Measurements from ENCODE around the gene NEXN. TPM values are rescaled to one million over a fixed set of nuclear protein-coding genes. Genes with fewer than 3 reads are reported as not detected.

Gene NEXN
- total and polyA plus RNA-seq, 7 donors, result 31.6 to 541 (median 321) TPM

DNA sequence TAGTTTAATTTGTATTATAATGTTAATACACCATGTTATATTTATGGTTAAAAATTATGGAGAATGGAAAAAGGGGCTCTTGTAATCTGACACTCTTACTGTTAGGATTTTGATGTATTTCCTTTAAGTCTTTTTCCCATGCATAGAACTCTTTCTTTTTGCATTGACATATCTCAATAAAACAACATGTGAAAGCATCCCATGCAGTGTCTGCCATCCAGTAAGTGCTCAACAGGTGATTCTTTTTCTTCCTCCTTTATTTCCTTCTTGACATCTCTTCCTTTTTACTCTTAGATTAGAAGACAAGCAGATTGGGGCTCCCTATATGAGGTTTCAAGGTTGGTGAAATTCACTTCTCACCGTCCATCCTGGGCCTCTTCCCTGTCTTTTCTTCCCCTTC lies 2.8 kb downstream of the NEXN start:
- H3K36me3 ChIP-seq (ENCODE audit: insufficient read depth in 1 of 2, low read depth in 1 of 2), result peaks cover 0 to 41% of the 10 kb centered on the region in 2 donors
- ATAC-seq (no peak), DNase-seq (no peak)
- peak overlapping the region; percentile 100 for H3K27ac ChIP-seq
- intact Hi-C loops (cut with DNase I), result no loop called here
- H3K4me3 ChIP-seq, result peak overlapping the region; percentile 88
- 32 to 64% (median 49%) methylated on average over 1 of the region's 1 CpG for WGBS, 3 donors
- H3K27me3 ChIP-seq (ENCODE audit: insufficient read depth in 3 of 3, low read length in 2 of 3), result no peaks in the 10 kb centered on the region
- peaks cover 27% of the 10 kb centered on the region for H3K4me1 ChIP-seq
- H3K9me3 ChIP-seq, result no peaks in the 10 kb centered on the region
- TF ChIP-seq, protein P1, sequence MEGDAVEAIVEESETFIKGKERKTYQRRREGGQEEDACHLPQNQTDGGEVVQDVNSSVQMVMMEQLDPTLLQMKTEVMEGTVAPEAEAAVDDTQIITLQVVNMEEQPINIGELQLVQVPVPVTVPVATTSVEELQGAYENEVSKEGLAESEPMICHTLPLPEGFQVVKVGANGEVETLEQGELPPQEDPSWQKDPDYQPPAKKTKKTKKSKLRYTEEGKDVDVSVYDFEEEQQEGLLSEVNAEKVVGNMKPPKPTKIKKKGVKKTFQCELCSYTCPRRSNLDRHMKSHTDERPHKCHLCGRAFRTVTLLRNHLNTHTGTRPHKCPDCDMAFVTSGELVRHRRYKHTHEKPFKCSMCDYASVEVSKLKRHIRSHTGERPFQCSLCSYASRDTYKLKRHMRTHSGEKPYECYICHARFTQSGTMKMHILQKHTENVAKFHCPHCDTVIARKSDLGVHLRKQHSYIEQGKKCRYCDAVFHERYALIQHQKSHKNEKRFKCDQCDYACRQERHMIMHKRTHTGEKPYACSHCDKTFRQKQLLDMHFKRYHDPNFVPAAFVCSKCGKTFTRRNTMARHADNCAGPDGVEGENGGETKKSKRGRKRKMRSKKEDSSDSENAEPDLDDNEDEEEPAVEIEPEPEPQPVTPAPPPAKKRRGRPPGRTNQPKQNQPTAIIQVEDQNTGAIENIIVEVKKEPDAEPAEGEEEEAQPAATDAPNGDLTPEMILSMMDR (IDR thresholded peaks at IDR 0.05), result no peak

DNA sequence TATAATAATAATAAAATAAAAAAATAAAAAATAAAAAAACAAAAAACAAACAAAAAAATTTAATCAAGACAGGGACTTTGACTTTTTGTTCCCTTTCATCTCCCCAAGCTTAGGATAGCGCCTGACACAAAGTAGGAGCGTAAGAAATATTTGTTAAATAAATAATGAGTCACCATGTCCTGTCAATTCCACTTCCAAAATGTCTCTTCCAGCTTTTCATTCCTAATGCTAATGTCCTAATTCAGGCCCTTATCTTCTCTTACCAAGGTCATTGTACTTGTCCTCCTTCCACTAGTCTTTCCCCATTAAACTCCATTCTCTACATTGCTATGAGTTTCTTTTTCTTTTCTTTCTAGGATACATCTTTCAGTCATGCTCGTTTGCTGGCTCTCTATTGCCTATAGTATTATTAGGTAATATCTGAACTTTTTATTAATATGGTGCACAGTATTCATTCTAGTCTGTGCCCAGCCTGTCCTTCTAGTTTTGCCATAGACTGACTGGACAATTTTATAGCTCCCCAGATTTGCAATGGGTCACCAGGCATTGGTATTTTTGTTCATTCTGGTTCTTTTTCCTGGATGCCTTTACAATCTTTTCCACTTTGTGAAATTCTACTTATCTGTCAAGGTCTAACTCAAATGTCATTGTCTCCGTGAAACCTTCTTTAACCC lies 11.4 kb downstream of the NEXN start:
- TF ChIP-seq, protein P1 (IDR thresholded peaks at IDR 0.05), result no peak
- peaks cover 44% of the 10 kb centered on the region for H3K4me1 ChIP-seq
- peak overlapping the region; percentile 81 for H3K27ac ChIP-seq

DNA sequence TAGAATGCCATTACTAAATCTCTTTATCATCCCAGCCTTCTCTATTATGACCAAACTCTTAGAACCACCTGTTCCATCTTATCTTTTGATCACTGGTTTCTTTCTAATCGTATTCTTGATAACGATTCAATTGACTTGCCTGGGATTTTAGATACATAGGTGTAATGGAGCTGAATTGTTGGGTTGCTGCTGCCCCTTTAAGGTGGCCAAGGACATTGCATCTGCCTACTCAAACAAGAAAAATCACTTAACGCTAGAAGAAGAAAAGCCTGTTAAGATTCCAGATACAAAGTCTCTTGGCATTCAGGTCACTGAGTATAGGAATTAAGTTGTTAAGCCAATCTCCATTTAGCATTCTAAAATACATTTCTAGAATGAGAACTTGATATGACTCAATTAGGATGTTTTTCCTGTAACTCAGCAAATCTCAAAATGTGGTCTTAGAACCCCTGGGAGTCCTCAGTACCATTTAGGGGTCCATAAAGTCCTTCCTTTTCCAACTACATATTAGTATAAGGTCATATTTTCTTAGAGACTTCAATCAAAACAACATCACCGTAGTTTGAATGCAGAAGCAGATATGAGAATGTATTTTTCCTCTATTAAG lies 12.4 kb downstream of the NEXN start:
- no peaks in the 10 kb centered on the region for H3K27me3 ChIP-seq (ENCODE audit: insufficient read depth in 3 of 3, low read length in 2 of 3)
- WGBS, 3 donors, result 7 to 19% (median 14%) methylated on average over 4 of the region's 4 CpGs
- H3K27ac ChIP-seq, result peak overlapping the region; percentile 81
- intact Hi-C loops (cut with DNase I), result loop anchor here (2.0 to 5.0 kb wide), 2 partner anchors 73 to 76 kb away; no protein-coding TSS in a partner anchor
- peaks cover 0 to 16% of the 10 kb centered on the region in 2 donors for H3K36me3 ChIP-seq (ENCODE audit: insufficient read depth in 1 of 2, low read depth in 1 of 2)
- TF ChIP-seq, protein P1 (IDR thresholded peaks at IDR 0.05), result peak; percentile 62
- peaks cover 50% of the 10 kb centered on the region for H3K4me1 ChIP-seq
- ATAC-seq (peak; percentile 54 to 68 (median 64)), DNase-seq (no peak)
- H3K9me3 ChIP-seq, result no peaks in the 10 kb centered on the region
- H3K4me3 ChIP-seq, result peak overlapping the region; percentile 51

More for the DNA sequence above, 11.4 kb downstream of the NEXN start:
- DNase-seq (no peak), ATAC-seq (peak; percentile 51 to 76 (median 68))
- Histone ChIP-seq H3K36me3 (ENCODE audit: insufficient read depth in 1 of 2, low read depth in 1 of 2) (peaks cover 0 to 19% of the 10 kb centered on the region in 2 donors), H3K9me3 (no peaks in the 10 kb centered on the region), H3K27me3 (ENCODE audit: insufficient read depth in 3 of 3, low read length in 2 of 3) (no peaks in the 10 kb centered on the region), H3K4me3 (peak overlapping the region; percentile 51)
- 48 to 63% (median 50%) methylated on average over 4 of the region's 4 CpGs for WGBS, 3 donors
- intact Hi-C loops (cut with DNase I), result loop anchor here (2.0 to 5.0 kb wide), 2 partner anchors 72 to 75 kb away; no protein-coding TSS in a partner anchor

DNA sequence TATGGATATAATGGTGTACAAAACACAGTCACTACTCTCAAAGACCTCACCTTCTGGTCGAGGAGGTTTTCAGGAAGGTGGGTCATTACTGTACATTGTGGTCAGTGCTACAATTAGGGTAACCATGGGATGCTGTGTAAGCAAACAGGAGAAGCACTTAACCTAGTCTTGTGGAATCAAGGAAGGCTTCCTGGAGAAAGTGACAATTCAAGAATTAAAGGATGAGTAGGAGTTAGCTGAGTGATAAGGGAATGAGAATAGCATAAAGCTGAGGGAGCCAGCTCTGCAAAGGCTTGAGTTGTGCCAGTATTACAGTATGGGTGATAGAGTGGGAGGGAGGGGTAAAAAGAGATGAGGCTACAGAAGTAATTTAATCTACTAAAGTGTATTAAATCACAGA lies 17.2 kb downstream of the NEXN start:
- 55 to 71% (median 58%) methylated on average over 1 of the region's 1 CpG for WGBS, 3 donors
- no peak overlapping the region for H3K4me3 ChIP-seq
- intact Hi-C loops (cut with DNase I), result no loop called here
- peaks cover 0 to 30% of the 10 kb centered on the region in 2 donors for H3K36me3 ChIP-seq (ENCODE audit: insufficient read depth in 1 of 2, low read depth in 1 of 2)
- H3K9me3 ChIP-seq, result no peaks in the 10 kb centered on the region
- H3K4me1 ChIP-seq, result peaks cover 52% of the 10 kb centered on the region
- TF ChIP-seq, protein P1 (IDR thresholded peaks at IDR 0.05), result no peak
- no peaks in the 10 kb centered on the region for H3K27me3 ChIP-seq (ENCODE audit: insufficient read depth in 3 of 3, low read length in 2 of 3)
- H3K27ac ChIP-seq, result peak overlapping the region; percentile 48
- DNase-seq (no peak), ATAC-seq (peak in 1 of 4 donors; percentile 5)

All from psoas muscle (tissue), 8 donors.